ENCODE results near the gene HSD17B11.

GRCh38 chr4:87388901-87389300 lies 2.1 kb downstream of the HSD17B11 start:
- no peak for TF ChIP-seq CTCF (IDR thresholded peaks at IDR 0.05)
- no peak for TF ChIP-seq POLR2A (IDR thresholded peaks at IDR 0.05)

All from body of pancreas (tissue), 4 donors.